ENCODE measurements around the gene CD7.

The CD7 gene

GRCh38 chr17:82319619-82320062, 2.2 kb upstream of the CD7 start:
- Histone ChIP-seq H3K36me3 (ENCODE audit: control insufficient read depth, low read length) (no peaks in the 10 kb centered on the region), H3K27me3 (ENCODE audit: control insufficient read depth, low read length) (peaks cover 2% of the 10 kb centered on the region), H3K4me2 (ENCODE audit: low read length) (no peak overlapping the region), H4K20me1 (ENCODE audit: control insufficient read depth, insufficient read depth, low read depth, low read length) (no peaks in the 10 kb centered on the region), H3F3A (ENCODE audit: control insufficient read depth, insufficient read depth) (peaks cover 8% of the 10 kb centered on the region), H3K4me3 (ENCODE audit: low read length) (no peak overlapping the region), H3K27ac (ENCODE audit: low read depth, low read length) (no peak overlapping the region), H3K9me2 (replicated peaks; ENCODE audit: control insufficient read depth, low read length) (no peaks in the 10 kb centered on the region), H3K9me3 (ENCODE audit: control insufficient read depth, insufficient read depth, low read length) (peaks cover 27% of the 10 kb centered on the region), H3K79me2 (ENCODE audit: control insufficient read depth, low read length) (no peaks in the 10 kb centered on the region), H3K4me1 (ENCODE audit: control insufficient read depth, low read length) (no peaks in the 10 kb centered on the region)
- no peak for TF ChIP-seq EZH2phosphoT487 (IDR thresholded peaks at IDR 0.05; ENCODE audit: borderline replicate concordance, low read length)
- TF ChIP-seq CTCF (IDR thresholded peaks at IDR 0.05; ENCODE audit: low read depth, low read length, poor library complexity, severe bottlenecking): no peak

- Histone ChIP-seq H3K4me2 (ENCODE audit: low read length) (no peak overlapping the region), H4K20me1 (ENCODE audit: control insufficient read depth, insufficient read depth, low read depth, low read length) (no peaks in the 10 kb centered on the region), H3F3A (ENCODE audit: control insufficient read depth, insufficient read depth) (peaks cover 8% of the 10 kb centered on the region), H3K27me3 (ENCODE audit: control insufficient read depth, low read length) (no peaks in the 10 kb centered on the region; the same call in 1 of the 2 replicates), H3K9me2 (replicated peaks; ENCODE audit: control insufficient read depth, low read length) (no peaks in the 10 kb centered on the region), H3K36me3 (ENCODE audit: control insufficient read depth, low read length) (no peaks in the 10 kb centered on the region), H3K4me1 (ENCODE audit: control insufficient read depth, low read length) (no peaks in the 10 kb centered on the region), H3K27ac (ENCODE audit: low read depth, low read length) (no peak overlapping the region), H3K79me2 (ENCODE audit: control insufficient read depth, low read length) (no peaks in the 10 kb centered on the region), H3K4me3 (ENCODE audit: low read length) (no peak overlapping the region), H3K9me3 (ENCODE audit: control insufficient read depth, insufficient read depth, low read length) (peaks cover 27% of the 10 kb centered on the region)
- TF ChIP-seq CTCF (IDR thresholded peaks at IDR 0.05; ENCODE audit: low read depth, low read length, poor library complexity, severe bottlenecking) (no peak), EZH2phosphoT487 (IDR thresholded peaks at IDR 0.05; ENCODE audit: borderline replicate concordance, low read length) (no peak)
Measured at GRCh38 chr17:82318772-82319606, 1.6 kb upstream of the CD7 start.

- no peak for TF ChIP-seq CTCF (IDR thresholded peaks at IDR 0.05; ENCODE audit: low read depth, low read length, poor library complexity, severe bottlenecking)
- TF ChIP-seq EZH2phosphoT487 (IDR thresholded peaks at IDR 0.05; ENCODE audit: borderline replicate concordance, low read length): no peak
- Histone ChIP-seq H3K4me3 (ENCODE audit: low read length) (no peak overlapping the region), H3K4me2 (ENCODE audit: low read length) (no peak overlapping the region), H3K4me1 (ENCODE audit: control insufficient read depth, low read length) (no peaks in the 10 kb centered on the region), H3K79me2 (ENCODE audit: control insufficient read depth, low read length) (no peaks in the 10 kb centered on the region), H3F3A (ENCODE audit: control insufficient read depth, insufficient read depth) (peaks cover 8% of the 10 kb centered on the region), H4K20me1 (ENCODE audit: control insufficient read depth, insufficient read depth, low read depth, low read length) (no peaks in the 10 kb centered on the region), H3K36me3 (ENCODE audit: control insufficient read depth, low read length) (no peaks in the 10 kb centered on the region), H3K27me3 (ENCODE audit: control insufficient read depth, low read length) (no peaks in the 10 kb centered on the region; the same call in 1 of the 2 replicates), H3K27ac (ENCODE audit: low read depth, low read length) (no peak overlapping the region), H3K9me2 (replicated peaks; ENCODE audit: control insufficient read depth, low read length) (no peaks in the 10 kb centered on the region), H3K9me3 (ENCODE audit: control insufficient read depth, insufficient read depth, low read length) (peaks cover 27% of the 10 kb centered on the region)
Measured at GRCh38 chr17:82318169-82318498, 726 bp upstream of the CD7 start.

Data from DOHH2 (cell line).